ENCODE measurements around the gene FBXL2.
A peak's percentile ranks its signal among the peaks of the same experiment; 100 is the strongest.

The FBXL2 gene

DNA sequence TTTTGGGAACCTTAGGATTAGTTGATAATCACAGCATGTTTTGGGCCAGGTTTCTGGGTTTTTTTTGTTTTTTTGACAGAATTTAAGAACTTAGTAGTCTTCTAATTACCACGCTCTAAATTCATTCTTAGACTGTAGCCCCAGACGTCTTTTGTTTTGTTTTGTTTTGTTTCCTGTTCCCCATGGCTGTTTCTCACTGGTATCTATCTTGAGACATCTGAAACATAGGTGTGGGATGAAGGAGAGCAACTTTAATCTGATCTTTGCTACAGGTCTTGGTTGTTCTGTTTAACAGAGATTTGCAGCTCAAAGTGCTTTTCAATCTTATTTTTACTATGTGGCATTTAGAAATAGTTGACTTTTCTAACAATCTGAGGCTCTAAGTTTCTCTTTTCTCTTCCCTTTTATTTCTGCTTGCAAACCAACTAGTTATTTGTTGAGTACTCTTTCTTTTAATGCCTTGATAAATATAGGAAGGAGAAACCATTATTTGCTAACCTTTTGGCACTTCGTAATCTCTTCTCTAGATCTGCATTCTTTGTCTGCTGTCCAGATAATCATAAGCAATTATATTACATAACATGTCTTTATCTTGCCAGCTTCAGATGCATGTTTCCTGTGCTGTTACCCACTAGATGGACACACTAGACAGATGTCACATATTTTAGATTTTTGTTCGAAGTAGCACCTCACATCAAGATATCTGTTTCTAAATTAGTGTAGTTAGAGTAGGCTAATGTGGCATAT is 40.9 kb downstream of the FBXL2 start:
- no peak for DNase-seq (ENCODE audit: low spot score)

DNA sequence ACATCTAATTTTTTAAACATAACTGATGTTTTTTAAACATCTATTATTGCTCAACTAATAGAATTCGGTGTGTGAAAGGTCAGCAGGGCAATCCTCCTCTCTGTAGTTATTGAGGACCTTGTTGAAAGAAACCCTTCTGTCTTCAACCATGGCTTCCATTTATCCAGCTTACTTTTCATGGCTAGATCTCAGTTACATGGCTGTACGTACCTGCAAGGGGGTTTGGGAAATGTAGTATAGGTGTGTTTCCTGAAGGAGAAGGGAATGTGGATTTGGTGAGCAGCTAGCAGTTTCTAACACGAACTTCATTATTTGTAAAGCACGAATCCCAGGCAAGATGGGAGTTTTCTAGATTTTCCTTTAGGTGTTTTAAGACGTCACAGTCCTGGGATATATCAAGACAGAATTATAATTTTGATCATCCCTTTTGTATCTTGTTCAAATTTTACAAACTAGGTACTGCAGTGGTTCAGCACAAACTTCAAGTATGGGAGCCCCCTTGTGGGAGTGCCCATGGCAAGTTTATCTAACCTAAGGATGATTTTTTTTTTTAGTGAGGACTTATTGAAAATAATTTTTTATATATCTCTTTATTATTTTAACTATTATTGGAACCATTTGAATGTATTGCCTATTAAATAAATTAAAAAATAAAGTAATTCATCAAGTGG is 41.6 kb downstream of the FBXL2 start:
- peak; percentile 14 for DNase-seq (ENCODE audit: low spot score)

- DNase-seq (ENCODE audit: low spot score), result no peak
These were observed 45.2 kb downstream of the FBXL2 start for GRCh38 chr3:33322412-33322811.

DNA sequence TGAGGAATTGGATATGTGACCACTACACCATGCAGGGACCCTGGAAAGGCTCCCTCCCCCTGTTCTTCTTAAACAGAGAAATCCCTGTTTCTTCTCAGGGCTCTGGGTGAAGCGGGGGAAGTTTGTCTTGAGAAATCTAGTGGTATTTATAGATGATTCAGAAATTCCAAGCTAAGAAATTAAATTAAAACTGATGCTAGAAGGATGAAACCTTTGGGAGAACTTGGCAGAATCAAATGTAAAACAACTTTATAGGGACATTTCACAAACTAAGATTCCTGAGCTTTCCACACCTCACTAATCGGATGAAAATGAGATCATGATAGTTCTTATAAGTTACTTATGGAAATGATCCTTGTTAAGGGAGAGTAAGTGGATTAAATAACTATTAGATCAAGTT is 54.2 kb downstream of the FBXL2 start:
- DNase-seq (ENCODE audit: low spot score), result no peak

- DNase-seq (ENCODE audit: low spot score), result no peak
These were observed 57.1 kb downstream of the FBXL2 start for GRCh38 chr3:33334364-33334763.

- peak; percentile 16 for DNase-seq (ENCODE audit: low spot score)
These were observed 61.8 kb downstream of the FBXL2 start for GRCh38 chr3:33338936-33339465.

GRCh38 chr3:33339758-33340157 is 62.5 kb downstream of the FBXL2 start:
- no peak for DNase-seq (ENCODE audit: low spot score)

GRCh38 chr3:33355611-33356010 is 78.4 kb downstream of the FBXL2 start:
- no peak for DNase-seq (ENCODE audit: low spot score)

DNA sequence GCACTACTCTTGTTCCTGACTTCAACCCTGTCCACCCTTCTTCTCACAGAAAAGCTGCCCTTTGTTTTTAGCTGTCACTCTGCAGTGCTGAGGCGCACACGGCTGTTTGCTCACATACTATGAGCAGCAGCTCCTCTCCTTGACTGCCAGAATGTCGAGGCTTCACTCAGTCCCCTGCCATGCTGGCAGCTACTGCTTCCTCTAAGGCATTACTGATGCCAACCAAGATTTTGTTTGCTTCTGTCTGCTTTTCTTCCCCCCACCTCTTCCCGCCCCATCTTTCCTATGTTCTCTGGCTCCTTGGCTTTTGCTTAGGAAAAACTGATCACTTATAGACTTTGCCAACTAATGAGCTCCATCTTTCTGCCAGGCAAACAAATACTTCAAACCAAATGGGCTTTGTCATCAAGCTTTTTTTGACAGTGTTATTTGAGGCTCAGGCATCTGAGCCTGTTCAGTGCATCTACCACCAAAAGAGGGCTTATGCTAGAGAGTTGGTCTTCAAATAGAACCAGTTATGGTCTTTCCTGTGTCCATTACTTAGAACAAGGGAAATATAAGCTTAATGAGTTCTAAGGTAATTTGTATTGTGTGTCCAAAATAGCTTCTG is 81.0 kb downstream of the FBXL2 start:
- DNase-seq (ENCODE audit: low spot score), result no peak

GRCh38 chr3:33360136-33360825 is 83.0 kb downstream of the FBXL2 start:
- no peak for DNase-seq (ENCODE audit: low spot score)

GRCh38 chr3:33363113-33363800 is 86.0 kb downstream of the FBXL2 start:
- DNase-seq (ENCODE audit: low spot score), result no peak

DNA sequence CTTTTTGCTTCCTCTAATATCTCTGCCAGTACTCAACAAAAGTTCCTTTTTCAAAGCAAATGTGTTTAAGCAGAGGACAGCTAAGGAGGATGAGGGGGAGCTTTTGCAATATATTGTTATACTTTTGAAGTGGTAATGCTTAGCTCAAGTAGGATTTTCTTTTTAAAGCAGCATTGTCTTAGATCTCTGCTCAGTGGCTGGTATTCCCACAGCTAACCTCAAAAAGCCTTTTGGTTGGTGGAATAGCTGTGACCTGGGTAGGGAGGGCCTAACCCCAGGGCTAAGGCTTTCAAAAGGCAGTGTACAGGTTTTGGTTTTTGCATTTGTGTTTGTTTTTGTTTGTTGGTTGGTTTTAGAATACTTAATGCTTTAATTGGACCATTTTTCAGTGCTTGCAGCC is 86.8 kb downstream of the FBXL2 start:
- DNase-seq (ENCODE audit: low spot score), result no peak

GRCh38 chr3:33364531-33365128 is 87.4 kb downstream of the FBXL2 start:
- no peak for DNase-seq (ENCODE audit: low spot score)

- peak; percentile 72 for DNase-seq (ENCODE audit: low spot score)
These were observed 95.2 kb downstream of the FBXL2 start for GRCh38 chr3:33372218-33373081.

- DNase-seq (ENCODE audit: low spot score), result no peak
These were observed 95.8 kb downstream of the FBXL2 start for GRCh38 chr3:33373082-33373437.

DNA sequence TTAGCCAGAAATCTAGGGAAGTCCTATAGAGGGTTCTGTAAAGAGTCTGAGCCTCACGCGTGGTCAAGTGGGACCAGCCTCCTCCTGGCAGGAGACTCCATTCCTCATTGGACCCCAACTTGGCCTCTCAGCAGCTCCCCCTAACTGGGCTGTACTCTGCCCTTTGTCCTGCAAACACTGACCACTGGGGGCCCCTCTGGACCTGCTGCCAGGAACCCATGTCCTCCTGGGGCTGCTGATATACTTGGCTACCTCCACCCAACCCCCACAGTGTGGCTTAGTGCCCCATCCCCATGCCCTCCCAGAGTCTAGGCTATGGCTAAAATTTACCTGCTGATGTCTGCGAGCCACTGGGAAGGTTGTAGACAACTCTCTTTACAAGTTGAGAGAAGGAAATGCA is 100.2 kb downstream of the FBXL2 start:
- no peak for DNase-seq (ENCODE audit: low spot score)

DNA sequence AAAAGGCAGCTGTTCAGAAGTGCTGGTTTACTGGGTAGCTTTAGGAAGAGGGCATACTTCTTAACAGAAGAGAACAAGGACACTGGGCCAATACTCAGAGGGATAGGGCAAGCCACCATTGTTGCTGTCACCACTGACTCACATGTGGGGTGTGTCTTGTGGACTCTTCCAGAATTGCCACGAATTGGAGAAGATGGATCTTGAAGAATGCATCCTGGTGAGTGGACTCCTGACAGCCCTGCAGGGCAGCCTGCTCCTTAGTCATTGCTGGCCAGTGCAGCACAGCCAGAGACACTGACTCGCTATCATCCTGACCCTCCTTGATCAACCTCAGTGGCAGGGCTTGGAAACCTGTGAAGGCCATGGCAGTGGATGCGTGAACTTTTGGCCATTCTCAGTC is 100.7 kb downstream of the FBXL2 start:
- DNase-seq (ENCODE audit: low spot score), result no peak

- no peak for DNase-seq (ENCODE audit: low spot score)
These were observed 103.4 kb downstream of the FBXL2 start for GRCh38 chr3:33380653-33381052.

- no peak for DNase-seq (ENCODE audit: low spot score)
These were observed 106.7 kb downstream of the FBXL2 start for GRCh38 chr3:33383951-33384350.

- DNase-seq (ENCODE audit: low spot score), result peak; percentile 37
These were observed 108.2 kb downstream of the FBXL2 start for GRCh38 chr3:33385423-33385822.

DNA sequence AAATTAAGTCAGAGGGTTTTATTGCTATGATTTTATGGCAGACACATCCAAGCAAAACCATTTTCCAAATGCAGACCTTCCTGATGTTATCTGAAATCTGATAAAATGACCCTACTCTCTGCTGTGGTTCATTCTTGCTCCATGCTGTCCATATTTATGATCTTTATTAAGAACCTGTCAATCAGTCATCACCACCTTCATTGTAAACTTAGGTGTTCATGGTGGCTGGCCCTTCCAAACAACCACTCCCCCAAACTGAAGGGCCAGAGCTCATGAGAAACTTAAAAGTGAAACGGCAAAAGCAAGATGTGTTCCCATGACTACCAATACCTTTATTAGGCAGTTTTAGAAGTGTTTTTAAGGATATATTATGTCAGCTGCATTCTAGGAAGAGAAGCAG is 109.4 kb downstream of the FBXL2 start:
- no peak for DNase-seq (ENCODE audit: low spot score)
